GM18870 (cell line): ENCODE results near the gene CPLANE2.
"Not testable (repeated sequence)": the region's sequence is repeated elsewhere in the genome, so short reads cannot be mapped to it uniquely, and the experiment has no call there.

Experiments used
- ATAC-seq: cut with Tn5 transposase; IDR thresholded peaks from one replicate; pipeline ENCODE4 v1.9.1; 2021; ENCODE audit warnings: moderate library complexity; ENCODE audit not compliant: unreplicated experiment

CPLANE2 gene, protein sequence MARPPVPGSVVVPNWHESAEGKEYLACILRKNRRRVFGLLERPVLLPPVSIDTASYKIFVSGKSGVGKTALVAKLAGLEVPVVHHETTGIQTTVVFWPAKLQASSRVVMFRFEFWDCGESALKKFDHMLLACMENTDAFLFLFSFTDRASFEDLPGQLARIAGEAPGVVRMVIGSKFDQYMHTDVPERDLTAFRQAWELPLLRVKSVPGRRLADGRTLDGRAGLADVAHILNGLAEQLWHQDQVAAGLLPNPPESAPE

DNA sequence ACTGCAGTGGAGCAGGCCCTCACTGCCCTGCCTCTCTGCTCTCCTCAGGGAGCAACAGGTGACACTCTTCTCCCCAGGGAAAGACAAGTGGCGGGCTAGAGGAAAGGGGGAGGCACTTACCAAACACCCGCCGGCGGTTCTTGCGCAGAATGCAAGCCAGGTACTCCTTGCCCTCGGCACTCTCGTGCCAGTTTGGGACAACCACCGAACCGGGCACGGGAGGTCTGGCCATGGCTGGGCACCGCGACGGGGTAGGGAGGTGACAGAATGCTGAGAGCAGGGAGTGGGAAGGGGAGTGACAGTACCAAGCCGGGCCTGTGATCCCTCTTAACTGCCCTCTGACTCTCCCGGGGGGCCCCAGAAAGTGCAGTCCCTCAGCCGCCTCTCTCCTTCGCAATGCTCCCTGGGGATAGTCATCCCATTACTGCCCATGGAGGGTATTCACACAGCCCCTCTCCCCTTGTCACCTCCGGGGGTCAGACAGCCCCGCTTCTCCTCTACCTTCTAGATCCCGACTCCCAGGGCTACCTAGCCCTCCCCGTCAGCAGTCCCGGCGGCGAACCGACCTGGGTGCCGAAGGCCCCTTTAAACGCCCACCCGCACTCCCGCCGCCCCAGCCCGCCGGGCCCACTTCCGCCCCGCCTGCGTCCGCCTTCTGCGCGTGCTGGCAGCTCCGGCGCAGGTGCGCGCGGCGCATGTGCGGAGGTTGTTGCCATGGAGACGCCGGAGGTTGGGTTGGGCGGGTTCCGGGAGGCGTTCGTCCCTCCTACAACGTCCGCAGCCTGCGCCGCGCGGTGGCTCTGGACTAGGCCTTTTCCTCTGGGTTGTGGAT is at the start of gene CPLANE2:
CPLANE2 (minus strand) TSS at position 673 of the 832 bp plus-strand sequence; CDS start at position 232, 441 bp downstream.
- no peak for ATAC-seq

DNA sequence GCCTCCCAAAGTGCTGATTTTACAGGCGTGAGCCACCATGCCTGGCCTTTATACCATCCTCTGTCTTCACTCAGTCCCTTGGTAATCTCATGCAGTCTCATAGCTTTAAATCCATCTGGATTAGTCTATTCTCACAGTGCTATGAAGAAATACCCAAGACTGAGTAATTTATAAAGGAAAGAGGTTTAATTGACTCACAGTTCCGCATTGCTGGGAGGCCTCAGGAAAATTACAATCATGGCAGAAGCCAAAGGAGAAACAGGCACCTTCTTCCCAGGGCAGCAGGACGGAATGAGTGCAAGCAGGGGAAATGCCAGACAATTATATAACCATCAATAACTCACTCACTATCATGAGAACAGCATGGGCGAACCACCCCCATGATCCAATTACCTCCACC is 49.1 kb upstream of the CPLANE2 start:
- ATAC-seq = no peak

DNA sequence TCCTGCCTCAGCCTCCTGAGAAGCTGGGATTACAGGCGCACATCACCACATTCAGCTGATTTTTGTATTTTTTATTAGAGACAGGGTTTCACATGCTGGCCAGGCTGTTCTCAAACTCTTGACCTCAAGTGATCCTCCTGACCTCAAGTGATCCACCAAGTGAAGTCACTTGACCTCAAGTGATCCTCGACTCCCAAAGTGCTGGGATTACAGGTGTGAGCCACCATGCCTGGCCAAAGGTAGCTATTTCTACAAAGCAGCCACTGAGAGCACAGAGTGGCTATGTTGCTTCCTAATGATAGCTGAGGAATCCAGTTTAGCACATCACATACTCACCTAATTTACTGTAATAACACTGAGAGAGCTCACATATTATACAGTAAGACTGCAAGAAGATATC is 44.8 kb upstream of the CPLANE2 start:
- no peak for ATAC-seq

DNA sequence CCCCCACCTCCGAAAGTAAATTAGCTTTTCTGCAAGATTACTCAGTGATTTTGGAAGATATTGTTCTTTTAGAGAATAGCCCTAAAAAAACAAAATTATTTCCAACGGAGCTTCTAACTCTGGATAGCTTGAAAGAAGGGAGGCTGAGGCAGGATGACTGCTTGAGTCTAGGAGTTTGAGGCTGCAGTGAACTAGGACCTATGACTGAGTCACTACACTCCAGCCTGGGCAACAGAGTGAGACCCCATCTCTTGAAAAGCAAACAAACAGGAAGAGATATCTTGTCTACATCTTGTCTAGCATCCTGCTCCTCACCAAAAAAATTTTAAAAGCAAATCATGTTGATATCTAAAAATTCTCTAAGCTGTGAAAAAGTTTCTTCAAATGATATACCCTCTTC is 42.2 kb upstream of the CPLANE2 start:
- ATAC-seq = no peak

DNA sequence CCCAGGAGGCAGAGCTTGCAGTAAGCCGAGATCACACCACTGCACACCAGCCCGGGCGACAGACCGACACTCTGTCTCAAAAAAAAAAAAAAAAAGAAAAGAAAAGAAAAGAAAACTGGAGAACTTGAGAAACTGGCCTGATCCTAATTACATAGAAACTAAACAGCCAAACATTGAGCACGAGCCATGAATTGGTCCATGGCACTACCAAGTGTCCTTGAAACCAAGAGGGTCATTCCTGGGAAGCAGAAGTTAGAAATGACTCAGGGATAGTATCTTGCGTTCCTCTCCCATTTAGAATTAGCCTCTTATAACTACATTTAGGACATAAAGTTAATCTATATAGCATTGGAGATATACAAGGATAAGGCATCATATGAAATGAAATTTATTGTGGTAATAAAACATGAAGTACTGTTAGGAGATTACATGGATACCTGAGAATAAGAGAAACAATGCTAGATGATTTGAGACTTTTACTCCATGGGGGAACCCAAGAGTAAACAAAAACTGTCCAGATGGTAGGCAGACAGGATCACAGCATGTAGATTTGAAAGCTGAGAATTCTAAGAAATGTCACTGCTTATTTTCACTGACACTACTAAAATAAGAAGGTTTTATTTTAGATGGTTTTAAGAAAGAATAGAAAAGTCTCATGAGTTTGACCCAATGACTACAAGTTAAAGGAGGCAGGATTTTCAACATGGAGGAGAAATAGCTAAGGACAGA is 39.5 kb upstream of the CPLANE2 start:
- no peak for ATAC-seq

DNA sequence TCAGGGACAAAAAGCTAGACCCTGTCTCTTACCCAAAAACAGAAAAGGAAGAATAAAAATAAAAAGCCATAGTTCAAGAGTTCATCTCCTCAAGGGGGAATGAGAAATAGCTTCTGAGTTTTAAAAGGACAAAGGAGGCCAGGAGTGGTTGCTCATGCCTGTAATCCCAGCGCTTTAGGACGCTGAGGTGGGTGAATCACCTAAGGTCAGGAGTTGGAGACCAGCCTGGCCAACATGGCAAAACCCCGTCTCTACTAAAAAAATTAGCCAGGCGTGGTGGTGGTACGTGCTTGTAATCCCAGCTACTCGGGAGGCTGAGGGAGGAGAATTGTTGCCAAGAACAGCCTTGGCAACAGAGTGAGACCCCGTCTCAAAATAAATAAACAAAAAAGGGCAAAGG is 38.6 kb upstream of the CPLANE2 start:
- ATAC-seq = no peak

DNA sequence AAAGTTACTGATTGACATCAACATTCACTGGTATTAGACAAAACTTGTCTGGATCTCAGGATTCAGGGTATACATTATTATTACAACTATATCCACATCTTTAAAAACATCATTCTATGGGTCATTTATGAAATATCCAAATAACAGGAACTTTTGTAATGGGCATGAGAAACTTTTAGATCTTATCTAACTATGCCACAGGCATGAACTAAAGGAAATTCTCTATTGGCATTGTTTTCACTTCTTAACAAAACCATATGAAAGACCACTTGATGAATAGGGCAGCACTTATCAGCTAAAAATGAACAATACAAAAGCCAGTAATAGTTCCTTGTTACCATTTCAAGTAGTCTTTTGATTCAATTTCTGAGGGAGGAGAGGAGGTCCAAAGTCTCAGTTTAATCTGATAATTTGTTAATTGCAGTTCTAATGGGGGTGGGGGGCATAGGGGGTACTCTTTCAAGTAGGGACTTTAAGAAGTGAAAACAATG is 30.8 kb upstream of the CPLANE2 start:
- ATAC-seq = no peak

DNA sequence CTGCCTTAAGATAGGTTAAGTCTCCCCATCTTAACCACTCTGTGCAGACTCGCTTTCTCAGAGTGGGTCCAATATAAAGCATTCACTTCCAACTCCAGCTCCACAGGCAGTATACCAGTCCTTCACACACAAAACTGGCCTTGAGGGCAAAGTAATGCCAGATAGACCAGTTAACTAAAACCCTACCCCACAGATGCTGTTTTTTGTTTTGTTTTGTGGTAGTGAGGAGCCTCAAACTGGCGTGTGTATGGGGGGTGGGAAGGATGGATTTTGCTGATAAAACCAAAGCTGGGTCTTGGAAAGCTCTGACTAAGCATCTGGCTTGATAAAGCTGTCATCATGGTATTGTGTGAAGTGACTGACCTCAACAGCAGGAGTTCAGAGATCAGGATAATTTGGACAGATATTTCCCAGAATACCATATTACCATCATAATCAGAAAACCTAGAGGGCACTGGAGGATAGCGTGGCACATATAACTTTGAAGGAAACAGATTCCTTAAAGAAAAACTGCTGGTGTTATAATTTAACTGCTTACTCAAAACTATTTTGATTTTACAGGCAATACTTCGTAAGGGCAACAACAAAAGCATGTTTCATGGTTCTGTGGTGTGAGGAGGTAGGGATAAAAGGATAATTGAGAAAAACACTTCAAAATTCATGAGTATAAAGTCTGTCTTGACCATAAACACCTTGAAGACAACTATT is 29.6 kb upstream of the CPLANE2 start:
- no peak for ATAC-seq

DNA sequence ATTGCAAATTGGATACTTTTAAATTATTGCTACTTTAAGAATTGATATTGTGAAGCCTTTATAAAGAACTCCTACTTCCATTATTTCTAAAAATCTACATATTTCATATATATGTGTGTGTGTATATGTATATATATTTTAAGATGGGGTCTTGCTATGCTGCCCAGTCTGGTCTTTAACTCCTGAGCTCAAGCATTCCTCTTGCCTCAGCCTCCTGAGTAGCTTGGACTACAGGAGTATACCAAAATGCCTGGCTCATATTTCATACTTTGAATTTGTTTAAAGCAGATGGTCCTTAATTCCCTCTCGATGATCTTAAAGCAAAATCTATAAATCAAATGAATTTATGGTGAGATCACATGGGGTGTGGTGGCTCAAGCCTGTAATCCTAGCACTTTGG is 25.1 kb upstream of the CPLANE2 start:
- no peak for ATAC-seq

DNA sequence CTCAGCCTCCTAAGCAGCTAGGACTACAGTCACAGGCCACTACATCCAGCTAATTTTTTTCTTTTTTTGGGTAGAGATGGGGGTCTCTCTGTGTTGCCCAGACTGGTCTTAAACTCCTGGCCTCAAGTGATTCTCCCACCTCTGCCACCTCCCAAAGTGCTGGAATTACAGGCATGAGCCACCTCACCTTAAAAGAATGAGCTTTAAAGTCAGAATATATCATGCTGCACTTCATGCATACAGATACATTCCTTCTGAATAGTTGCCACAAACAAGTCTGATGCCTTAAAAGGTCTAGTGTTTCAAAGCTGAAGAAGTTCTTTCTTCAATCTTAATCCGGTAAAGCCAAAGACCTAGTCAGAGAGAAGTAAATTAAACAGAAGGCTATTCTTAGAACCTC is 23.8 kb upstream of the CPLANE2 start:
- no peak for ATAC-seq

DNA sequence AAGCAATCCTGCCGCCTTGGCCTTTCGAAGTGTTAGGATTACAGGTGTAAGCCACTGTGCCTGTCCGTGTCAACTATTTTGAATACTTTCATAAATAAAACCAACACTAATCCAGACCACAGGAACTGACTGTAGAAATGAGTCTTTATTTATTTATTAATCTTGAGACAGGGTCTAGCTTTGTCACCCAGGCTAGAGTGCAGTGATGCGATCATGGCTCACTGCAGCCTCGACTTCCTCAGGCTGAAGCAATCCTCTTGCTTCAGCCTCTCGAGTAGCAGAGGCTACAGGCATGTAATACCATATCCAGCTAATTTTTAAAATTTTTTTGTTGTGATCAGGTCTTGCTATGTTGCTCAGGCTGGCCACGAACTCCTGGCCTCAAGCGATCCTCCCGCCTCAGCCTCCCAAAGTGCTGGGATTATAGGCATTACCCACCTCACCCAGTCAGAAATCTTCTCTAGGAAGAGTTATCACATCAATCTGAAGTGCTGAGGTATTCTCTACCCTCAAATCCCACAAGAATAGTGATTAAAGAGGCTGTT is 21.7 kb upstream of the CPLANE2 start:
- no peak for ATAC-seq

DNA sequence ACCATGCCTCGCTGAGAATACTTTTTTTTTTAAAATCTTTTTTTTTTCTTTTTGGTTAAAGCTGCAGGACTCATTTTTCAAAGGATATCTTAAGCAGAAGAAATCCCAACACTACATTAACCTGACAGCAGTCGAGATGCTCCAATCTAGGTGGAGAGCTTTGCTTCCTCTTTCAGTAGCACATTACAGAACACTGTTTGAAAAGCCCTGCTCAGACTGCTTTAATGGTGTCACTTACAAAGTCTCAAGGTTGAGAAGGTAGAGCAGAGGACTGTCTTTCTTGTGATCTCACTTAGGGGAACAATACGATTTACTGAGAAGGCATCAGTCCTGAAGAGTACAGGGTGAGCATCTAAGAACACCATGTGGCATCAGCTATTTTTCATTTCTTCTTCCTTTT is 21.0 kb upstream of the CPLANE2 start:
- no peak for ATAC-seq

DNA sequence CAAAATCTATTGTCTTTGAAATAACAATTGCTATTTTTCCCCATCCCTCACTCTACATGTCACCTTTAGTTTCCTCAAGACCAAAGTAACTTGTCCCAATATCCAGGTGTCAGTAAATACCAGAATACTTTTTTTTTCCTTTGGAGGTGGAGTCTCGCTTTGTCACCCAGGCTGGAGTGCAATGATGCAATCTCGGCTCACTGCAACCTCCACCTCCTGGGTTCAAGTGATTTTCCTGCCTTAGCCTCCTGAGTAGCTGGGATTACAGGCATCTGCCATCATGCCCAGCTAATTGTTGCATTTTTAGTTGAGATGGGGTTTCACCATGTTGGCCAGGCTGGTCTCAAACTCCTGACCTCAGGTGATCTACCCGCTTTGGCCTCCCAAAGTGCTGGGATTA is 20.6 kb upstream of the CPLANE2 start:
- ATAC-seq = not testable (repeated sequence)

DNA sequence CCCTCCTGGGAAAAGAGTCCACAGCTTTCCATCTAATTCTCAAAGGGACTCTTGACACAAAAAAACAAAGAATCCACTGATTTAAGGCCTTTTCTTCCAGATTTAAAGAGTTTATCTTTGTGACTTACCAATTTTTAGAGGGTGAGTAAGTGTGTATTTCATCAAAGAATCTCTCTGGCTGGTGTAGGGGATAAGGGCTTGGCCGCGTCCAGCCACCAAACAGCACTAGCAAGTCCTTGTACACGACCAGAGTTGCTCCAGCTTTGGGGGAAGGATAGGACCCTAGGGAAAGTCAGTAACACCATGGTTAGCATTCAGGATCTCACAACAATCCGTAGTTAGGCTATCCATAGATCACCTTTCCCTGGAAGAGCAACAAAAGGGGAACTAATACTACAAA is 19.5 kb upstream of the CPLANE2 start:
- no peak for ATAC-seq

DNA sequence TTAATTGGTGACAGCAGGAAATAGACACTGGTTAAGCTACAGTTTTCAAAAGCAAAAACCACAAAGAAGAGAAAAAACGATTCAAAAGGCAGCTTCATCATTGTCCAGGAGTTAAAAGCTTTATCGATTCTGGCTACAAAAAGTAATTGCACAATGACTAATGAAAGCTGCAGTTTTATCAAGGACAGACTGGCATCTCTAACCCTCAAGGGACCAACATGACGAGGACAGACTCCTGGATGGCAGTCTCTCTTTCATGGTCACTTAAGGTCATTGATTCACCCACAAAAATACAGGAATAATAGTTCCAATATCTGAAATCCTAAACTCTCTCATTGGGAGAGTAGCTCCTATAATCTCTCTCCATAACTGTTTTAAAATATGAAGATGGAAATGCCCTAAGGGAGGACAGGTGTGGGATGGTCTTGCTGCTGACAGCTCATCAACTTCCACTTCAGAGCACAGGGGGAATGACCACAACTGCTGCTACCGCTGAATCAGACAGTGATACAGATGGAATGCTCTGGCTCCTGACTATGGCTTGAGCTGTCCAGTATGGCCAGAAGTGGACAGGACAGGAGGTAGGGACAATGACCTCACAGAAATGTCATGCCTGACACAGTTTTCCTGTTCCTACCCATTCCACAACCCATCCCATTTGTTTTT is 17.4 kb upstream of the CPLANE2 start:
- no peak for ATAC-seq

DNA sequence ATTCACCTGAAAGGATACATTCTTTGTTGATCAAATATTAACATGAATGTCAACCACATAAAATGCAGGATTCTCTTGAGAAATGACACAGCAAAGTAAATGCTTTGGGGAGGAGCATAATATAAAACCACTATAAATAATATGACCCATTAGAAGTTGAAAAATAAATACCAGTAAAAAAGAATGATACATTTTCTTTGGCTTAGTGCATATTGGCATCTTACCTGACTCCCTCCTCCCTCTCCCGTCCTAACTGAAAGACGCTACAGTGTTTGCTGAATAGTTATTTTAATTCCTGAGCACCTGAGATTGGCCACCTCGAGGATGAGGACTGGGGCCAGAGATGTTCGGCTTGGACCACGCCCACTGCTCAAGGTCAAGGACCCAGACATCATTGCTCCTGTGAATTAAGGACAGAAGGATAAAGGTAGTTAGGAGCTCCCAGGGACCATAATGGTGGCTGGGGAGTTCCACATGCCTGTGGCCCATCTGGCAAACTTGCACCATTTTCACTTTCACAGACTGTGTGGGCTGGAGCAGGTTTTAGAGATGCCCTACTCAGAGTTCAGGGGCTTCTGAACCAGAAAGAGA is 16.4 kb upstream of the CPLANE2 start:
- ATAC-seq = no peak

DNA sequence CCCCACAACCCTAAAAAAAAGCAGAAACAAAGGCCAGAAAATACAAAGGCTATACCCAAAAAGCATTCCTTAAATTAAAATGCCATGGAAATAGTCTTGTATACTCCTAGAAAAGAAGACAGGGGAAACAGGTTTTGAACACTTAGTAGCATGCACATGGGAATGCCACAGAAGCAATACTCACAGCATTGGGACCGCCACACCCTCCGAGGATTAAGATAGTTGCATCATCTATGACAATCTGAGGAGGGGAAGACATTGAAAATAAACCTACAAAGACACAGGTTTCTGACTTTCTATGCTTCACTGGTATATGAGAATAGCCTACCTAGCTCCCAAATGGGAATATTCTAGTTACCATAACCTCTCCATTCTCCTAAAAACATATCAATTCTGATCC is 15.9 kb upstream of the CPLANE2 start:
- no peak for ATAC-seq

DNA sequence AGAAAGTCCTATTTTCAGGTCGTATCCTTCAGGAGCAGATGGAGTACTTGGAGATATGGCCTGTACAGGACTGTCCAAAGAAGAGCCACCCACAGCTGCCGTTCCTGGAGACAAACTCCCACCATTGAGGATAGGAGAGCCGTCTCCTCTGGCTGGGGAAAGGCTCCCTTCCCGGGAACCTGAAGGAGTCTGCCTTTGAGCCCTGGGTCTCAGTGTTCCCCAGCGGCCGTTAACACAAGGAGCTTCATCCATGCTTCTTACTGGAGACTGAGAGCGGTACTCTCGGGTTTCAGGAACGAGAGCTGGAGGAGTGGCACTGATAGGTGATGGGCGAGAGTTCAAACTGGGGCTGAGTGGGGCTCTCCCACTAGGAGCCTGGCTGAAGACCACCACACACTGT is 14.4 kb upstream of the CPLANE2 start:
- ATAC-seq = no peak

DNA sequence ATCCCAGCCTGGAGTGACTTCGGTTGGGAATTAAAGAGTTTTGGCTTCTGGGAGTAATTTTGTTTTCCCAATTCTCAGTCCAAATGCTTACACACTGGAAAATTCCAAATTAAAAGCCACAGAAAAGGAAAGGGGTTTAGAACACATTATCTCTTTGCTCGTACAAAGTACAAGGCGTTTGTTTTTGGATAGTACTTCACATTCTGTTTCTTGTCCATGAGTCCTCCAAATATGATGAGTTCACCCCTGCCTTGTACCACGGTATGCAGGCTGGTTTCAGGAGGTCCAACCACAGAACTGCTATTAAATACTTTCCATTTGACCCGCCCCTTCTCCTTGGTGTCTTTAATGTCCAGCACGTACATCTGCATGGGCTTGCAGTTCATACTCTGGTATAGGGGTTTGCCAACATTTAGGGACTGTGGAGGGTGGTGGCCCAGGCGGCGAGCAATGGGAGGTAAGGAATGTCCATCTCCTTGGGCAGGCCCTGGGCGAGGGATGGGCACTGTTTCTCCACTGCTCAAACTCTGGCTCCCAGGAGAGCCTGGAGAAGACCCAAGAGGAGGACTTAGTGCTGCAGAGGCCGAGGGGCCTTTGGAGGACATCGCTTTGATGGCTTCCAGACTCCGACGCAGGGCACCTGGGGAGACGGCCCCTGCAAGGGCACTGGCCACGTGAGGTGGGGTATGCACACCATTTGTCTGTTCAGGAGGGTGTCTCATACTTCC is 13.7 kb upstream of the CPLANE2 start:
- no peak for ATAC-seq
